Uterus (tissue), 2 donors: ENCODE data around the gene CDH13.

Experiments used
- CTCF ChIP-seq, 4 experiments: fragments of 200-600 bp in 2 of 4; fragments of 450-650 bp in 2 of 4; sonication (generic) in 2 of 4; IDR thresholded peaks; one replicate each; pipeline ENCODE4 v1.5.1; 2016 to 2019; ENCODE audit warnings: antibody characterized with exemption in 4 of 4, mild to moderate bottlenecking in 2 of 4, moderate library complexity in 1 of 4
- POLR2A ChIP-seq, 2 donors: fragments of 450-650 bp; IDR thresholded peaks; one replicate each; pipeline ENCODE4 v1.6.1; 2016; ENCODE audit warnings: antibody characterized with exemption in 2 of 2, mild to moderate bottlenecking in 1 of 2, moderate library complexity in 1 of 2

- no peak for TF ChIP-seq POLR2A (IDR thresholded peaks at IDR 0.05)
- TF ChIP-seq CTCF (IDR thresholded peaks at IDR 0.05): no peak
Measured at GRCh38 chr16:82584553-82585152, 42.1 kb upstream of the CDH13 start.
